Activated CD8-positive, alpha-beta memory T cell treated with anti-CD3 and anti-CD28 coated beads for 36 hours (primary cell): Measurements from ENCODE around the gene SMC1B. TPM values are rescaled to one million over a fixed set of nuclear protein-coding genes. Genes with fewer than 3 reads are reported as not detected.
"Not testable (repeated sequence)": the region's sequence is repeated elsewhere in the genome, so short reads cannot be mapped to it uniquely, and the experiment has no call there.

Experiments
- CTCF ChIA-PET: fragments of 350-600 bp; sonication (Branson Sonifier 250); formaldehyde crosslinking; loops from one replicate; lab custom pipeline; 2021; ENCODE audit warnings: antibody characterized with exemption; lab: Charles Lee
- POLR2A ChIA-PET: fragments of 350-600 bp; sonication (Branson Sonifier 250); formaldehyde crosslinking; loops from one replicate; lab custom pipeline; 2021; ENCODE audit warnings: antibody characterized with exemption; lab: Charles Lee
- total RNA-seq, 2 experiments: library from RNA; stranded (reverse); gene quantifications; one replicate each; pipeline ENCODE4 v1.2.3, GENCODE V29; 2021

The SMC1B gene, protein sequence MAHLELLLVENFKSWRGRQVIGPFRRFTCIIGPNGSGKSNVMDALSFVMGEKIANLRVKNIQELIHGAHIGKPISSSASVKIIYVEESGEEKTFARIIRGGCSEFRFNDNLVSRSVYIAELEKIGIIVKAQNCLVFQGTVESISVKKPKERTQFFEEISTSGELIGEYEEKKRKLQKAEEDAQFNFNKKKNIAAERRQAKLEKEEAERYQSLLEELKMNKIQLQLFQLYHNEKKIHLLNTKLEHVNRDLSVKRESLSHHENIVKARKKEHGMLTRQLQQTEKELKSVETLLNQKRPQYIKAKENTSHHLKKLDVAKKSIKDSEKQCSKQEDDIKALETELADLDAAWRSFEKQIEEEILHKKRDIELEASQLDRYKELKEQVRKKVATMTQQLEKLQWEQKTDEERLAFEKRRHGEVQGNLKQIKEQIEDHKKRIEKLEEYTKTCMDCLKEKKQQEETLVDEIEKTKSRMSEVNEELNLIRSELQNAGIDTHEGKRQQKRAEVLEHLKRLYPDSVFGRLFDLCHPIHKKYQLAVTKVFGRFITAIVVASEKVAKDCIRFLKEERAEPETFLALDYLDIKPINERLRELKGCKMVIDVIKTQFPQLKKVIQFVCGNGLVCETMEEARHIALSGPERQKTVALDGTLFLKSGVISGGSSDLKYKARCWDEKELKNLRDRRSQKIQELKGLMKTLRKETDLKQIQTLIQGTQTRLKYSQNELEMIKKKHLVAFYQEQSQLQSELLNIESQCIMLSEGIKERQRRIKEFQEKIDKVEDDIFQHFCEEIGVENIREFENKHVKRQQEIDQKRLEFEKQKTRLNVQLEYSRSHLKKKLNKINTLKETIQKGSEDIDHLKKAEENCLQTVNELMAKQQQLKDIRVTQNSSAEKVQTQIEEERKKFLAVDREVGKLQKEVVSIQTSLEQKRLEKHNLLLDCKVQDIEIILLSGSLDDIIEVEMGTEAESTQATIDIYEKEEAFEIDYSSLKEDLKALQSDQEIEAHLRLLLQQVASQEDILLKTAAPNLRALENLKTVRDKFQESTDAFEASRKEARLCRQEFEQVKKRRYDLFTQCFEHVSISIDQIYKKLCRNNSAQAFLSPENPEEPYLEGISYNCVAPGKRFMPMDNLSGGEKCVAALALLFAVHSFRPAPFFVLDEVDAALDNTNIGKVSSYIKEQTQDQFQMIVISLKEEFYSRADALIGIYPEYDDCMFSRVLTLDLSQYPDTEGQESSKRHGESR
- under 1 TPM; 0.48 to 0.55 TPM for total RNA-seq

DNA sequence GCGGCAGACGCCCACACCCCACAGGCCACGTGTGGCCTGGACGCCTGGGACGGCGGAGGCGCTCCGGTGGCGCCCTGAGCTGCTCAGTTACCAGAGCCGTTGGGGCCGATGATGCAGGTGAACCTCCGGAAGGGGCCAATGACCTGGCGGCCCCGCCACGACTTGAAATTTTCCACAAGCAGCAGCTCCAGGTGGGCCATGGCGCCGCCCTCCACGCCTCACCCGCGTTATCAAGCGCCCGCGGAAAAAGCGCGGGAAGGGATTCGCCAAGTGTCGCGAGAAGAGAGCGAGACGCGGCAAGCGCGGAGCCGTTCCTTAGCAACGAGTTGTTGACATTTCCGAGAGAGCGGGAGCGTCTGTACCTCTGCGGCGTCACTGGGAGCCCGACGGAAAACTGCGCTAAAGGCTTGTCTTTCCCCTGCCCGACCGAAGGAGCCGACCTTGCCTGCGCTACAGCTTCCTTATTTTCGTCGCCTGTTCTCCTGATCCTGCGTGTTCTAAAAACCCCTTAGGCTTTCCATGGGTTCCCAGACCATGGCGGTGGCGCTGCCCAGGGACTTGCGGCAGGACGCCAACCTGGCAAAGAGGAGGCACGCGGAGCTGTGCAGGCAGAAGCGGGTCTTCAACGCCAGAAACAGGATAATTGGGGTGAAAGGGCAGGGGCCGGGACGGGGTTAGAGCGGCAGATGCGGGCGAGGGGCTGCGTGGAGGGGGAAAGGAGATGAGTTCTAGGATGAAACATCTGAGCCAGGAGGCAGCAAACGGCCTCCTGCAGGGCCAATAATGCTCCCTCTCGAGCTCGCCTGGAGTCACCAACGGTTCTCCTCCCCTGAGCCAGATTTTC lies at the start of gene SMC1B, which contains the start of gene RIBC2:
SMC1B (minus strand) TSS at position 232 of the 844 bp plus-strand sequence; CDS start at position 200, 32 bp downstream.
RIBC2 (plus strand) TSS at position 326 of the 844 bp plus-strand sequence; CDS start at position 520, 194 bp downstream.
- CTCF ChIA-PET: interaction anchor here (0.6 to 1.0 kb wide), 3 partner anchors 16 to 28 kb away, joined by 3 to 4 read pairs (median 4); no protein-coding TSS in a partner anchor

DNA sequence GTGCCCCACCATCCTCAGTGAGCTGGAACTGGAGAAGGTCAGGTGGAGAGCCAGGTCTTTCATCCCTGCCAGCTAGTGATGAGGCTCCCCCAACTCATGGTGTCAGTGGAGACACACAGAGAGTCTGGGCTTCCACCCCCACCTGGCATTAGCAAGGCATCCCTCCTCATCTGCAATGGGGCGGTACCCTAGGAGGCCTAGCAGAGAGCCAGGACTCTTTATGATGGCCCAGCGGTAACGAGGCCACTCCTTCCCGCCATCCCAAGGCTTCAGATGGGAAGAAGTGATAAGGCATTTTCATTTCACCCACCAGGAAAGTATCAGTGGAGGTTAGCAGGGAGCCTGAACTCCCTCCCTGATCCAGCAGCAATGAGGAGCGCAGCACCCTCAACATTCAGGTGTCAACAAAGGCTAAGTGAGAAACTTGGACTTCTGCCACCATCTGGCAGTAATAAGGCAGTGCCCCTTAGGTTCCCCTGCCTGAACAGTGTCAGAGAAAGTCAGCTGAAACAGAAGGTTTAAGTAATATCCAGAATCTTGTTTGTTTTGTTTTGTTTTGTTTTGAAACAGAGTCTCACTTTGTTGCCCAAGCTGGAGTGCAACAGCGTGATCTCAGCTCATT lies 48.7 kb upstream of the SMC1B start:
- POLR2A ChIA-PET: no interaction called here
- CTCF ChIA-PET: no interaction called here

More for the DNA sequence above, at the start of gene SMC1B, which contains the start of gene RIBC2:
- POLR2A ChIA-PET: interaction anchor here (0.9 to 1.4 kb wide), 2 partner anchors 9 to 103 kb away, joined by 3 to 6 read pairs; partner anchors contain the start of gene FAM118A

DNA sequence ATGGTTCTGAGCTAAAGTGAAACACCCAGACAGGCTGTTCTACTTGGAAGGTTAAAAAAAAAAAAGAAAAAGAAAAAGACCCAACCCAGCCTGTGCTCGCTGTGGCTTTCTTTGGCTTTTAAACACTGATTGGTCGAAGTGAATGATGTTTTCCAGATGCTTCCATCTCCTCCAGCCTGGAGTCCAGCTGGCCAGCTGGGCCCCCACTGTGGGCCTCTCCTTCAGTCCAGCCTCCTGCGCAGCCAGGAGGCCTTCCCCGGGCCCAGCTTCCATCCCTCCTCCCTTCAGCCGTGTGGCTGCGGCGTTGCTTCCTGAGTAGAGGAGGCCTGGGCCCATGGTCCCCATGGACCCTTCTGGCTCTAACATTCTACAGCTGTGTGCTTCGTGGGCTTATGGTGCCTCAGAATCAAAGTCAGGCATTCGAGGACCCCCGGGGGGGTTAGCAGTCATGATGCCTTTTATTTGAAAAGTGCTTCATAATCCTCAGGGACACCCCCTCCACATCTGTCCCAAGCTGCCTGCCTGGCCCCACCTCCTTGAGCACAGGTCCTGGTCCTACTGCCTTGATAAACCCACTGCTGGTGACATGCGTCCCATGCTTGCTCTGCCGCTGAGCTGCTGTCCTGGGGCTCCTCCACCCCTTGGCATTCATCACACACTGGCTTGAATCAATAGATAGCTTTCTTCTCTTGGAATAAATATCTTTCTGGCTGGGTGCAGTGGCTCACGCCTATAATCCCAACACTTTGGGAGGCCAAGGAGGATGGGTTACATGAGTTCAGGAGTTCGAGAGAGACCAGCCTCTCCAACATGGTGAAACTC lies 47.1 kb upstream of the SMC1B start:
- ChIA-PET CTCF (no interaction called here), POLR2A (no interaction called here)

DNA sequence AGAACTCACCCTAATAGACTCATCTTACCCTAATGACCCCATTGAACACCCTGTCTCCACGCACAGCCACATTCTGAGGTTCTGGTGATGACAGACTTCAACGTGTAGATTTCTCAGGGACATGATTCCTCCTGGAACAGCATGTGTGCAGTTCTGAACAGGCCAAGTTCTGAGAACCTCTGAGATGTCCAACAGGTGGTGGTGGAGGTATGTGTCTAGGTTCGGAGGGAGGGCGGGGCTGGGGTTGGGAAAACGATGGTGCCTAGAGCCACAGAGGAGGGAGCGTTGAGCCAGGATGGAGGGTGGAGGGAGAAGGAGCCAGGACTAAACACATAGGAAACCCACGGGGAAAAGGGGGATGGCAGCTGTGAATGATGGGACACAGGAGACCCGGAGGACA lies 45.8 kb upstream of the SMC1B start:
- POLR2A ChIA-PET: no interaction called here
- CTCF ChIA-PET: no interaction called here

DNA sequence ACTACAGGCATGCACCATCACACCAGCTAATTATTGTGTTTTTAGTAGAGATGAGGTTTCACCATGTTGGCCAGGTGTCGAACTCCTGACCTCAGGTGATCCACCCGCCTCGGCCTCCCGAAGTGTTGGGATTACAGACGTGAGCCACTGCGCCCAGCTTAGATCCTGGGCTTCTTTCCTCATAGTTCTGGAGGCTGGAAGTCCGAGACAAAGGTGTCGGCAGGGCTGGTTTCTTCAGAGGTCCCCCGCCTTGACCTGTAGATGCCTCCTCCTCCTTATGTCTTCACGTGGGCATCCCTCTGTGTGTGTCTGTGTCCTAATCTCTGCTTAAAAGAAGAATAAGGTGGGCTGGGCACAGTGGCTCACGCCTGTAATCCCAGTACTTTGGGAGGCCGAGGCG lies 45.1 kb upstream of the SMC1B start:
- CTCF ChIA-PET: no interaction called here
- POLR2A ChIA-PET: no interaction called here

DNA sequence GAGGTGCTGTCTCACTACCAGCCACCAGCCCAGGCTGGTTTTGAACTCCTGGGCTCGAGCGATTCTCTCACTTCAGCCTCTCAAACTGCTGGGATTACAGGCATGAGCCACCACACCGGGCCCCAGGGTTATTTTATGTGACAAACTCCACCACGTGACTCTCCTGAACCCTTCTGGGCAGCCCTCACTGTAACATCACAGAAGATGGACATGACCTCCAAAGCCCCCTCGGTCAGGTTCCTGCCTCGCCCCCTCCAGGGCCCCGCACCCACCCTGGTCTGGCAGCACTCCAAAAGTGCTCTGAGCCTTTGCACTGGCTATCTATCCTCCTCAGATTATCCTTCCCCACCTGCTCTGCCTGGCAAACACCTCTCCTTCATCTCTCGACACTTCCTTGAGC lies 43.4 kb upstream of the SMC1B start:
- POLR2A ChIA-PET: no interaction called here
- CTCF ChIA-PET: no interaction called here

DNA sequence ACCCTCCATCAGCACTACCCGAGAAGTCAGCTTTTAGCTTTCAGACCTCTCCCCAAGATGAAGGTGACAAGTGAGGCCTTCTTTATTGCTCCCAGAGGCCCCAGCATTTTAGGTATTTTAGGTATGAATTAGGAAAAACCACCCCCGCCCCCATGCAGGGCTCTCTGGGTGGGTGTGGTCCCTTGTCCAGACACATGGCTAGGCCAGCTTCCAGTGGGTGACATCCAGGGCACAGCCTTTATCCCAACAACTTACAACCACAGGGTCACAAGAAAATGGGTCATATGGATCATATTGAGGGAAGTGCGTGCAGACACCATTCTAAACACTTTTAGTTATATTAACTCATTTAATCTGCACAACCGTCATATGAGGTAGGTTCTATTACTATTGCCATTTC lies 42.2 kb upstream of the SMC1B start:
- ChIA-PET CTCF (interaction anchor here (1.0 kb wide), 1 partner anchor 15 kb away, joined by 3 read pairs; no protein-coding TSS in a partner anchor), POLR2A (no interaction called here)

DNA sequence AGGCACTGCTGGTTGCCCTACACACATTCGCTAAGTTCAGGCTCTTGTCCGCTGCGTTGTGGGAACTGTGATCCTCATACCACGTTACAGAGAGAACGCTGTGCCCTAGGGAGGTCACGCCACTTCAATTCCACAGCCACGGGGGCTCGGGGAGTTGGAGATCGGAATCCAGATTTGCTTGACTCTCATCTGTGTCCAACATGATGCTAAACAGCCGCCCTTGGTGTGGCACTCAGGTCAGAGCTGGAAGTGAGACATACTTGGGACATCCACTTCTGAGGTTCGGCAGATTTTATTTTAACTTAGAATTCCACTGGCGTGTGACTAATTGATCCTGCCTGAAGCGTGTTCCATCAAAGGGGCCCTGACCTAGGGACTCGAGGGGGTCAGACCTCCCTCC lies 41.8 kb upstream of the SMC1B start:
- POLR2A ChIA-PET: no interaction called here

DNA sequence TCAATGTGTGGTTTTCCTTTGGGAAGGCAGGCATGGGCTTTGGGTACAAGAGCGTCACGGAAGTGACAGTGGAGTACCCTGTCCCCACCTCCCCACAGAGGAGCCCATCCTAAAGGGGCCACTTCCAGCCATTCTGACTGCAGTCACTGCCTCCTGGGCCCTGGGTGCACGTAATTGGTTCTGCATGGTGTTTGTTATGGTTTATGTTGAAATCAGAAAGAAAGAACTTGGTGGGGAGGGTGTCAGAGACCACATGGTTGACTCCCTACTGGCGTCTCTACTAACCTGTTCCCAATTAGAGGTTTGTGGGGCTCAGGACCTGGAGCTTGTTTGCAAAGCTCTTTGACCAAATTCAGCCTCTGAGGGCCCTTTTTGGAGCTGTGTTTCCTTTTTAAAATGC lies 40.9 kb upstream of the SMC1B start:
- POLR2A ChIA-PET: no interaction called here
- CTCF ChIA-PET: no interaction called here

More for the DNA sequence above, 41.8 kb upstream of the SMC1B start:
- CTCF ChIA-PET: no interaction called here

DNA sequence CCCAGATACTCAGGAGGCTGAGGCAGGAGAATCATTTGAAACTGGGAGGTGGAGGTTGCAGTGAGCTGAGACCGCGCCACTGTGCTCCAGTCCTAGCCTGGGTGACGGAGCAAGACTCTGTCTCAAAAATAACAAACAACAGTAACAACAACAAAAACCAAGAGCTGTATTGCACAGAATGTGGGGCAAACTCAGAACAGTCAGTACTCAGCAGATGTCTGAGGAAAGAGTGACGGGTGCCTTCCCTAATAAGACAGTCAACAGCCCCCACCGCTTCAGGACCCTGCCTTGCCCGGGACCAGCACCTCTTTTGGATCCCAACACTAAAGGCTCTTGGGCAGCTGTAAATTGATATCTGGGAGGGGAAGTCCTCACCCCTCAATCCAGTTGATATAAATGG lies 40.4 kb upstream of the SMC1B start:
- CTCF ChIA-PET: no interaction called here
- POLR2A ChIA-PET: no interaction called here

DNA sequence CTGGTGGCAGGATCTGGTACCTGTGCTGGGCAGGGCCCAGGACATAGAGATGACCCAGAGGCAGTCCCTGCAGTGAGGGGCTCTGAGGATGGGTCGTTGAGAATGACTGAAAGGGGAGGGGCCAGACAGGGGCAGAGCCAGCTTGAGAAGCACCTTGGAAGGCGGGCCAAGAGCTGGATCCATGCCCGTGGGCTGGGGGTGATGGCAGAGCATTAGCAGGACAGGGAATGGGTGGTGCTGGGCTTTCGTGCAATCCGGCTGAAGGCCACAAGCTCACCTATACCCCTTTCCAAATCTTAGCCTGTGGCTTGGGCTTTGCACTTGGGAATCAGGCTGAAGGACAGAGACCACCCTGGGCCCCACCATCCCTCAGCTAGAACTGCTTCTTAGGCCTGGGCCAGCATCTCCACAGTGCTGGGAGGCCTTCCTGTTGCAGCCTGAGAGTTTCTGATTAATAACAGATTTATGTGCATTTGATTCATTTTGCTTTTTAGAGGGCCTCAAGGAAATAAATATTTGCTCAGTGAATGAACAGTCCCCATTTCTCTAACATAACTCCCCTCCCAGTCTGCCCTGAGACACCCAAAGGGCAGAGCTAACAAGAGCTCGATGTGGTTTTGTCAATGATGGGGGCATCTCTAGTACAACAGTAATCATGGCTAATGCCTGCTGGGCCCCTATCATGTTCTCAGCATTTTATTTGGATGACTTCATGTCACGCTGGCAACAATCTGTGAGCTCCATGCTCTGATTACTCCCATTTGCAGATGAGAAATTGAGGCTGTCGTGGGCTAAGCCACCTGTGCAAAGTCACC lies 39.4 kb upstream of the SMC1B start:
- ChIA-PET POLR2A (no interaction called here), CTCF (no interaction called here)

DNA sequence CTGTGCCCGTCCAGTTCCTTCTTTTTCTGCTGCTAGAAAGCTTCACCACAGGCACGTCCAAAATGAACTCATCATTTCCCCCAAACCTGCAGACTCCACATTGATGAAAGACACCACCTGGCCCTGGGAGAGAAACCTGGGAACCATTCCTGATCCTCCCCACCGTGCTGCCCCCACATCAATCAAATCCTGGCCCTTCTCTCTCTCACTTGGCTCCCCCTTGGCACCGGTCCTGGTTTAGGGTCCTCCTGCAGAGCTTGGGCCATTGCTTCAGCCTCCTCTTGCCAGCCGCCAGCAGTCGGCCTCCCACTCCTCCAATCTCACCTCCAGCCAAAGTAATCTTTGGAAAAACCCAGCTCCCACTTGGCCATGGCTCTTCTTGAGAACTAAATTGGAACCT lies 38.6 kb upstream of the SMC1B start:
- POLR2A ChIA-PET: no interaction called here
- CTCF ChIA-PET: no interaction called here

DNA sequence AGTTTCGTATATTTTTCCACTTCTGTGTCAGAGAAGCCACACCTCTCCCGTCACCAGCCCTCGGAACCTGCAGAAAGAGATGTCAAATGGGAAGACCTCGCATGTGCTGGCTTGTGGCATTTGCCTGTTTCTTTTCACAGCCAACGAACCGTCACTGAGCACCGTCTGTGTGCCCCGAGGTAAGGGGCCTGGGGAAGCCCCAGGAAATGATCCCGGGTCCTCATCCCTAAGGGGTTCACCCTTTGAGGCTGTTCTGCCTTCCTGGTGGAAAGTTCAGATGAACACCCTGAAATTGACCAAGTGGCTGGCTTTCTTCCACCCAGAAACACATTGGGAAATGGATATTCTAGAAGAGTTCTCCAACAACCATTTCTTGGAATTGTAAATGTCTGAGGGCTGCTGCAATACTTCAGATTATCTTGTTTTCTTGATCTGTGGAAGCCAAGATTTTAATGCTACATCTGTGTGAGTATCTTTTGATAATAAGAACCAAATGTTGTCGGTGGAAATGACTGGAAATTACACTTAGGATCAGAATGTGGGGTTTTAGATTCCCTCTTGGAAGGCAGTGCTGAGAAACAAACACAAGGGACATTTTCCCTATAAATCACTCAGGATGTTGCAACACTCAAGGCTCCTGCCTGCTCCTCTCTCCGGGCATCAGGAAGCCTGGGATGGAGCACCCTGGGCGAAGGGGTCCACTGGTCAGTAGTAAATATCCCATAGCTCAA lies 37.7 kb upstream of the SMC1B start:
- ChIA-PET CTCF (no interaction called here), POLR2A (no interaction called here)

DNA sequence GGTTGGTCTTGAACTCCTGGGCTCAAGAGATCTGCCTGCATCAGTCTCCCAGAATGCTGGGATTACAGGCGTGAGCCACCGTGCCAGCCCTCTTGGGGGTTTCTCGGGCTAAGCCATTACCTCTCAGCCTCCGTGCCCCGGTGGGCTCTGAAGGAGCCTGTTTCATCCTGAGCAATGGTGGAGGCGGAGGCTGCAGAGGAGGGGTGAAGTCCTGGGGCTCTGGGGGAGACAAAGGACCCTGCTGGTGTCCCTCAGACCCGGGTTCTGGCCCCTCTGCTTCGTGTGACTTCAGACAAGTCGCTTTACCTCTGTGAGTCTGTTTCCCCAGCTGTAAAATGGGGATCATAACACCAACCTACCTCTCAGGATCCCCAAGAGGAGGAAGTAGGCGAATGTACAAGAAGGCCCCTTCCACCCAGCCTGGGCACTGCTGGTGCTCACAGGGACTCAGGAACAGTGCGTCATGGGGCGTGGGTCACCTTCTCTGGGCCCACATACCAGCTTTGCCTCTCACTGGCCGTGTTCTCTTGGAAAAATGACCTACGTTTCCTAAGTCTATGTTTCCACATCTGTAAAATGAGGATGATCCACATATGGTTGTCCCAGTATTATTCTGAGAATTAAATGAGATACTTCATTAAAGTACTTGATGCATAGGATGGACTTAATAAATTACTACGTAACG lies 36.8 kb upstream of the SMC1B start:
- ChIA-PET CTCF (no interaction called here), POLR2A (no interaction called here)

DNA sequence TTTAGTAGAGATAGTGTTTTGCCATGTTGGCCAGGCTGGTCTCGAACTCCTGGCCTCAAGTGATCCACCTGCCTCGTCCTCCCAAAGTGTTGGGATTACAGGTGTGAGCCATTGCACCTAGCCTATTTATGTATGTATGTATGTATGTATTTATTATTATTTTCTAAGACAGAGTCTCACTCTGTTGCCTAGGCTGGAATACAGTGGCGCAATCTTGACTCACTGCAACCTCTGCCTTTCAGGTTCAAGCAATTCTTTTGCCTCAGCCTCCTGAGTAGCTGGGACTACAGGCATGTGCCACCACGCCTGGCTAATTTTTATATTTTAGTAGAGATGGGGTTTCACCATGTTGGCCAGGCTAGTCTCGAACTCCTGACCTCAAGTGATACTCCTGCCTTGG lies 36.0 kb upstream of the SMC1B start:
- POLR2A ChIA-PET: interaction anchor here (0.7 kb wide), 1 partner anchor 522 kb away, joined by 11 read pairs; no protein-coding TSS in a partner anchor
- CTCF ChIA-PET: not testable (repeated sequence)
